Measurements from ENCODE around the gene ARHGEF39.

GRCh38 chr9:35682520-35683315 is 17.7 kb upstream of the ARHGEF39 start:
- TF ChIP-seq POLR2A (IDR thresholded peaks at IDR 0.05) (no peak), CTCF (IDR thresholded peaks at IDR 0.05) (no peak), POLR2AphosphoS5 (IDR thresholded peaks at IDR 0.05) (no peak)

Data from breast epithelium (tissue), 3 donors.